Fibroblast of skin of left quadriceps (primary cell): ENCODE measurements around the gene STK11IP.

Source experiments
- DNase-seq, 2 experiments: peaks; one replicate each; pipeline ENCODE4 v3.0.0-alpha.2; 2013; ENCODE audit warnings: low read depth in 2 of 2

The STK11IP gene

DNA sequence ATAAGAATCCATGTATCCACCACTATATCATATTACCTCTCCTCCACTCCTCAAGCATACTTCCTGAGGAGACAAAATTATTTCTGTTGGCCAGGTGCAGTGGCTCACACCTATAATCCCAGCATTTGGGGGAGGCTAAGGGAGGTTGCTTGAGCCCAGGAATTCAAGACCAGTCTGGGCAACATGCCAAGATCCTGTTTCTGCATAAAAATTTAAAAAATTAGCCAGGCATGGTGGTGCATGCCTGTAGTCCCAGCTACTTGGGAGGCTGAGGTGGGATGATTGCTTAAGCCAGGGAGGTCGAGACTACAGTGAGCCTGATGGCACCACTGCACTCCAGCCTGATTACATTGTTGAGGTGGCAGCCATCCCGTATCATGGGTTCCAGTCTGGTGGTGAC, 16.3 kb upstream of the STK11IP start:
- DNase-seq, result no peak

DNA sequence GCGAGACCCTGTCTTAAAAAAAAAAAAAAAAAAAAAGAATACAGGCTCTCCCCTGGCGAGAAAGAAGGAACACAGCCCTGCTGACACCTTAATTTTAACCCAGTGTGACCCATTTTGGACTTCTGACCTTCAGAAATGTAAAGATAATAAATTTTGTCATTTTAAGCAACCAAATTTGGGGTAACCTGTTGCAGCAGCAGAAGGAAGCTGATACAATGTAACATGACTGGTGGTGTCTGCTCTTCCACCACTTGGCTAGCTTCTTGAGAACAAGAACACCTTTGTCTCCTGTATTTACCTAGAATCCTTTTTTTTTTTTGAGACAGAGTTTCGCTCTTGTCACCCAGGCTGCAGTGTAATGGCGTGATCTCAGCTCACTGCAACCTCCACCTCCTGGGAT, 6.6 kb upstream of the STK11IP start:
- DNase-seq, result no peak

DNA sequence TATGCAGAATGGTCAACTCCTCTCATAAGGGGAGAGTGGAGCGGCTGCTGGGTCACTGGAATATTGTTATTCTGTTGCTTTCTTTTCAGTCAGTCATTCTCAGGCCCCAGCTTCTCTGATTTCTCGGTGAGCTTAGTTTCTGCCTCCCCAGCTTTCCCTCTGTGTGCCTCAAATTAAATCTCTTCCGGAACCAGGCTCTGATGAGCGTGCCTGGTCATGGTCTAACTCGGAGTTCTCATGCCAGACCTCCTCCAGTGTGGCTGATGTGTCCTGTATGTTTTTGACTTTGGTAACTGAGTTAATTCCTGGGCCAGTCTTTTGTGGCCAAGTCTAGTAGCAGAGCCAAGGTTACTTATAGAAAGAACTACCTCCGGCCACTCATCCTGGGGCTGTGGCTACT, 4.9 kb upstream of the STK11IP start:
- DNase-seq, result no peak

DNA sequence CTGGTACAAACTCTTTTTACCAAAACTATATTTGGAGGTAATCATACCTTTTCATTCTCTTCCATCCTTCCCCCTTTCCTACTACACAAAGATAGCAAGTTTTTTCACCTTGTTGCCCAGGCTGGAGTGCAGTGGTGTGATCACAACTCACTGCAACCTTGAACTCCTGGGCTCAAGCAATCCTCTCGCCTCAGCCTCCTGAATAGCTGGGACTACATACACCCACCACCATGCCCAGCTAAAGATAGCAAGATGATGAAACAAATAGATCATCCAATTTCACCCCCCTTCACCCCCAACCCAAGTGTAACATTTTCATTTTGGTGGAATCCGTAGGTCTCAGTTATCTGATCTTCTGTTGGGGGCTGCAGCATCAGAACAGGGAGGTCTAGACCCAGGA, 4.5 kb upstream of the STK11IP start:
- DNase-seq, result no peak

DNA sequence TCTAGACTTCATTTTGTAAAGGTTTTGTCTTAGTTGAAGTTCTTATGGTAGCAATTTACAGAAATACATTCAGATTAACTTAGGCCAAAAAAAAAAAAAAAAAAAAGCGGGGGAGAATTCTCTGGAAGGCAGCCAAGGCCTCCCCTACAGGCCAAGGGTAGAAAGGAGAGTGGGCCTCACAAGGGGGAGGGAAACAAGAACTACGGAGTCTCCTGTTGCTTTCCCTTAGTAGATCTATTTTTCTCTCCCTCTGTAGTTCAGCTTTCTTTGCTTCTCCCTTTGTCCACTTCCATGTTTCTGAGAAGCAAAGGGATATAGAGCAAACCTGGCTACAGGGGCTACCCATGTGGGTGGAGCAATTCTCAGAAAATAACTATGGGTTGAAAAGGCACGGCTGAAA, 2.4 kb upstream of the STK11IP start:
- DNase-seq, result no peak

DNA sequence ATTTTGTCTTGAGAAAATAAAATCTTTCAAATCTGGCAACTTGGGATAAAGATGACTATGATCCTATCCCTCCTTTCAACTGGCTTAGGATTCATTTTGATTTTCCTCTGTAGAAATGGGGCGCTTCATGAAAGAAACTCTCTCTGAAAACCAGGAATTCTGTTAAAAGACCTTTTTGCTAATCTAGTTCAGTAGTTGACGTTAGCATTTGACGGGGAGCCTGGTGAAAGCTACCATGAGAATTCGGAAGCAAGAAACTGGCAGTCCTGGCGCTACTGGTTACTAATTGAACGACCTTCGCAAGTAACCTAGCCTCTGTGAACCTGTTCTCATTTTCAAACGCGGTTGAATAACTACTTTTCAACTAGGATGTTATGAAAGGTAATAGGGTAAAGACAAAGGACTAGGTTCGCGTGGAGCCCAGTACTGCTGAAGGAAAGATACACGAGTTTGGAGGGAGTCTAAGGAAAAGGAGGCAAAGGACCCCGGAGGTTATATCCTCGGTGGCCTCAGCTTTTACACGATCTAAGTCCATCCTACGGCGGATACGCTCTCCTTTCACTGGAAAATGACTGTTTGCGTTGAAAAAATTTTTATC, 604 bp upstream of the STK11IP start:
- DNase-seq, result no peak

DNA sequence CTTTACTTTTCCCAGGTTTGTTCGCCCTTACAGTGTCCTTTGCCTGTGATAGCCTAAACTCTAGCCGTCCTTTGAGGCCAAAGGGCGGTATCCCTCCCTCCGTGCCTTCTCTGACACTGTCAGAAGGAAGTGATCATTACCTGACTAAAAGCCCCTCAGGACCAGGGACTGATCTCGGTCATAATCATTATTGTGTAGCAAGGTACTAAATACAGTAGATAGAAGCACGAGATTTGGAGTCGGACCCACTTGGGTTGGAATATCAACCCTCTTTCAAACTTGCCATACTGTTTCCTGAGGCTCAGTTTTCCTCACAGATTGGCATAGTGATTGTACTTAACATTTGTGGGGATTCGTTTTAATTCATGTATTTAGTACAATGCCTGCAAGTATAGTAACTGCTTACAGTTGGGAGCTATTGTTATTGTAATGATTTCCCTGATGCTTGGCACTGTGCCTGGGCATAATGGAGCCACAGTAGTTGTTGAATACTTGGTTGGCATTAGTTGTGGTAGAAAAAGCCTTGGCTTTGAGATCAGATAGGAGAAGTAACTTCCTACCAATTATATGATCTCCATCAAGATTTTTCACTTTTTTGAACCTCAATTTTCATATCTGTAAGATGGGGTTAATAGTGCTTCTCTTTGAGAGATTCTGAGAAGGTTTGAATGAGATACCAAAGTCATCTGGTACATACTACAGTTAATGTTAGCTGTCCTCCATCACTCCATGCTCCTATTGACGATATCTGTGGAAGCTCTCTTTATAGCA, 836 bp downstream of the STK11IP start:
- no peak for DNase-seq

DNA sequence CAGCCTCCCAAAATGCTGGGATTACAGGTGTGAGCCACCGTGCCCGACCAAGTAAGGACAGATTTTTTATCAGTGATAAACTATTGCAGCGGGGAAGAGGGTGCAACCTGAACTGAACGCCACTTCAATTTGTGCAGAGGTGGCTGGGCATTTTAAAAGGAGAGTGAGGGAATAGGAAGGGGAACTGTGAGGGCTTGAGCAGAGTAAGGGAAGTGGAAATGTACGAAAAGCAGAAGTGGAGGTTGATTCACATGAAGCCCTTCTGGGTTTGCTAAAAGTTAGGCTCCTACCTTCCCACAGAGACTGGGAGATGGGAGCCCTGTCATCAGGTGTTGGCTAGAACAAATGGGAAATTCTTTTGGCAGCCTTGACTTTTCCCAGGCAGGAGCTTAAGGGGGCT, 6.1 kb downstream of the STK11IP start:
- no peak for DNase-seq

DNA sequence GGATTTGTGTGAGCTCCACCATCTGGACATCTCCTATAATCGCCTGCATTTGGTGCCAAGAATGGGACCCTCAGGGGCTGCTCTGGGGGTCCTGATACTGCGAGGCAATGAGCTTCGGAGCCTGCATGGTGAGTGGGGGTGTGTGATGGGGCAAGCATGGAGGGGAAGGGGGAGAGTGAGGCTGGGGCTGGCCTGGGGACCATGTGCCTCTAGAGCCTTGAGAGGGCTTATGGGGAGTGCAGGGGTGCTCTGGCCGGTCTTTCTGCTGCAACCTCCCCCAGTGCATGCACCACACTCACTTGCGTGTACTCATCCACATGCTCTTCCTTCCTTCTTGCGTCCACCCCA, 7.9 kb downstream of the STK11IP start:
- no peak for DNase-seq

DNA sequence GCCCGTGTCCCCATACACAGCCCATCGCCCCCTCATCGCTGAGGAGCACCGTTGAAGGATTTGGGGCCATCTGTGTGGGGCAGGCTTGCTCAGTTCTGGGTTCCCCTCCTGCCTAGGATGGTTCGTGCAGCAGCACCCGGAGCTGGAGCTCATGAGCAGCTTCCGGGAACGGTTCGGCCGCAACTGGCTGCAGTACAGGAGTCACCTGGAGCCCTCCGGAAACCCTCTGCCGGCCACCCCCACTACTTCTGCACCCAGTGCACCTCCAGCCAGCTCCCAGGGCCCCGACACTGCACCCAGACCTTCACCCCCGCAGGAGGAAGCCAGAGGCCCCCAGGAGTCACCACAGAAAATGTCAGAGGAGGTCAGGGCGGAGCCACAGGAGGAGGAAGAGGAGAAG, 10.3 kb downstream of the STK11IP start:
- no peak for DNase-seq

DNA sequence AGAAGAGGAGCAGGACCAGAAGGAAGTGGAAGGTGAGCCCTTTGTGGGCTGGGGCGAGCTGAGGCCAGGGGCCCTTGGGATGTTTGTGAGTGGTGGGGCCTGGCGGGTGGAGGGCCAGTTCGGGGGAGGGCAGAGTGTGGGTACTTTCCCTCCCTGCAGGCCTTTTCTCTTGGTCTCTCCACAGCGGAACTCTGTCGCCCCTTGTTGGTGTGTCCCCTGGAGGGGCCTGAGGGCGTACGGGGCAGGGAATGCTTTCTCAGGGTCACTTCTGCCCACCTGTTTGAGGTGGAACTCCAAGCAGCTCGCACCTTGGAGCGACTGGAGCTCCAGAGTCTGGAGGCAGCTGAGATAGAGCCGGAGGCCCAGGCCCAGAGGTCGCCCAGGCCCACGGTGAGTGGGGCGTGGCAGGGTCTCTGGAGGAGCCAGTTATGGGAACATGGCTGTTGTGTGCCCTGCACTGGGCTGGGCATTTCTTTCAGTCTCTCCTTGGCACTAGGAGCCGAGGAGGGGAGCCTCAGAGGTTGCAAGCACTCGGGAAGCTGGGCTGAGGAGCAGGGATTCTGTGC, 10.8 kb downstream of the STK11IP start:
- no peak for DNase-seq

DNA sequence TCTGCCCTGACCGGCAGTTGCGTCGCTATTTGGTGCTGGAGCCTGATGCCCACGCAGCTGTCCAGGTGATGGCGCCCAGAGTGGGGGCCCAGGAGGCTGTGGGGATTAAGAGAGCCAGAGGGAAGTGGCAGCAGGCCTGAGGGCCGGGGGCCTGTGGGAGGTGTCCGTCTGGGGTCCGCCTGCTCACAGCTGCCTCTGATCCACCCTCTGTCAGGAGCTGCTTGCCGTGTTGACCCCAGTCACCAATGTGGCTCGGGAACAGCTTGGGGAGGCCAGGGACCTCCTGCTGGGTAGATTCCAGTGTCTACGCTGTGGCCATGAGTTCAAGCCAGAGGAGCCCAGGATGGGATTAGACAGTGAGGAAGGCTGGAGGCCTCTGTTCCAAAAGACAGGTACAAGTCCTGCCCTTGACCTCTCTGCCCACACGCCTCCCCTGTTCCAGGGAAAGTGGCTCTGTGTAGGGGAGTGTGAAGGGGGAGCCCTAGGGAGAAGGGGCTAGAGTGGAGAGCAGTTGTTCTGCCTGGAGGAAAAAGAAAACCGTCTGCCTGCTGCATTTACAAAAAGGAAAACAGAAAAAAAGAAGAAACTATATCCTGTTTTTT, 11.6 kb downstream of the STK11IP start:
- no peak for DNase-seq

DNA sequence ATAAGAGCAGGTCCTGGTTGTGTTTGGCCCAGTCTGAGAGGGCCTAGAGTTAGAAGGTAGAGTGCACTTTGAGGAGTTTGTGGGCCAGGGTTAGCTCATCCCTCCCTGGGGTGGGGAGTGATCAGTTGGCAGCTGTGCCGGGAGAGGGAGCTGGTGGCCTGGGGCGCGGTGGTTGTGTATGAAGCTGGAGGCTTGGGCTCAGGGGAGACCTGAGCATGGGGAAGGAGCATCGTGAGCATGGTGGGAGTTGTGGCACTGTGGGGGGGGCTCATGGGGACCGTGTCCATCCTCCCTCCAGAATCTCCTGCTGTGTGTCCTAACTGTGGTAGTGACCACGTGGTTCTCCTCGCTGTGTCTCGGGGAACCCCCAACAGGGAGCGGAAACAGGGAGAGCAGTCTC, 13.6 kb downstream of the STK11IP start:
- DNase-seq, result no peak

DNA sequence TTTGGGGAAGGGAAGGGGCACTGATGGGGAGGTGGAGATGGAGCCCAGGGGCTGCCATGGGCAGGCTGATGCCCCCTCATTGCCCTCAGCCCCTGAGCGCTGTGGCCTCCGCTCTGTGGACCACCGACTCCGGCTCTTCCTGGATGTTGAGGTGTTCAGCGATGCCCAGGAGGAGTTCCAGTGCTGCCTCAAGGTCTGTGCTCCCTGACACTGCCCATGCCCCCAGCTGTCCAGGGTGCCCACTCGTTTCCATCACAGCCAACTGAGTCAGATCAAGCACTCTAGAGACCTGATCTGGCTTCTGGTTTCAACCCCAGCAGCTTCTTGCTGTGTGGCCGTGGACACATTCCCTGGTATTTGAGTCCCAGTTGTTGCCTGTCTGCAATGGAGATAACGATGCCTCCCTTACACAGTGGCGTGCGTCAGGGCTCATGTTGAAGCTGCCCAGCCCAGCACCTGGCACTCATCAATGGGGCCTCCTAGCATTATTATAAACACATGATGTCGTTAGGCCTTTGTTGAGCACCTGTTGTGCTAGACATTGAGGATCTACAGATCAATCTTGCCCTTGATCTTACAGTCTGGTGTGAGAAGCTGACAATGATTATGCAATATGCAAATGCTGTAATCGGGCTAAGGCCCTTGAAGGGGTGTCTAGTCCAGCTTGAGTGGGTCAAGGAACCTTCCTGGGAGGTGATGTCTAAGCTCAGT, 14.4 kb downstream of the STK11IP start:
- no peak for DNase-seq

DNA sequence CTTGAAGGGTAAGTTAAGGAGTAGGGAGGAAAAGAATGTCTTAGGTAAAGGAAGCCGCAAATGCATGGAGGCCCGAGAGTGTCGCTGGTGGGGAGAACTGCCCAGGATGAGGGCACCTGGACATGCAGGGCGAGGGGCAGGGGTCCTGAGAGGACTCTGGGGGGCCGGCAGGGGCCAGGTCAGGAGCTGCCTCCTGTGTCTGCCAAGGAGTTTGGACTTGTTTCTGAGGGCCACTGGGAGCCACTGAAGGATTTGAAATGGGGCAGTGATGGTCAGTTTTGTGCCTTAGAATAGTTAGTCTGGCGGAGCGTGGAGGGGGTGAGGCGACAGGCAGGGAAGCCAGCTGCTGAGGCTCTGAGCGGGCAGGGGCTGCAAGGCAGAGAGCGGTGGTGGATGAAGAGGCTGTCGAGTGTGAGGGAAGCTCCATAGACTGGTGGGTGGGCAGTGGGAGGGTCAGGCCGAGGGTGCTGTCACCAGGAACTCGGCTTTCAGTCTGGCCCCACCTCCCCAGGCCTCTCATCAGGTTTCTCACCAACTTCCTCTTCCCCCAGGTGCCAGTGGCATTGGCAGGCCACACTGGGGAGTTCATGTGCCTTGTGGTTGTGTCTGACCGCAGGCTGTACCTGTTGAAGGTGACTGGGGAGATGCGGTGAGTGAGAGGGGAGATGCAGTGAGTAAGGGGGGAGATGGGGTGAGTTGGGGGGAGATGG, 15.1 kb downstream of the STK11IP start:
- DNase-seq, result no peak

DNA sequence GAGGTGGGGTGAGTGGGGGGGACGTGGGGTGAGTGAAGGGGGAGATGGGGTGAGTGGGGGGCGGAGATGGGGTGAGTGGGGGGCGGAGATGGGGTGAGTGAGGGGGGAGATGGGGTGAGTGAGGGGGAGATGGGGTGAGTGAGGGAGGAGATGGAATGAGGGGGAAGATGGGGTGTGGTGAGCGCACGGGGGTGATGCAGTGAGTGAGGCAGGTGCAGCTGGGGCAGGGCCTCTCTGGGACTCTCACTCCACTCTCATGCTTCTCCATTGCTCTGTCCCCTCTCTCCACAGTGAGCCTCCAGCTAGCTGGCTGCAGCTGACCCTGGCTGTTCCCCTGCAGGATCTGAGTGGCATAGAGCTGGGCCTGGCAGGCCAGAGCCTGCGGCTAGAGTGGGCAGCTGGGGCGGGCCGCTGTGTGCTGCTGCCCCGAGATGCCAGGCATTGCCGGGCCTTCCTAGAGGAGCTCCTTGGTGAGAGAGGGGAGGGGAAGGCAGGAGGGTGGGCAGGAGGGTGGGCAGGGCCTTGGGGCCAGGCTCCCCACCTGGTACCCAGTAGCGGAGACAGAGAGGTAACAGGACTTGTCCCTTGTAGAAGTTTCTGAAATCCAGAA, 15.9 kb downstream of the STK11IP start:
- DNase-seq, result no peak

DNA sequence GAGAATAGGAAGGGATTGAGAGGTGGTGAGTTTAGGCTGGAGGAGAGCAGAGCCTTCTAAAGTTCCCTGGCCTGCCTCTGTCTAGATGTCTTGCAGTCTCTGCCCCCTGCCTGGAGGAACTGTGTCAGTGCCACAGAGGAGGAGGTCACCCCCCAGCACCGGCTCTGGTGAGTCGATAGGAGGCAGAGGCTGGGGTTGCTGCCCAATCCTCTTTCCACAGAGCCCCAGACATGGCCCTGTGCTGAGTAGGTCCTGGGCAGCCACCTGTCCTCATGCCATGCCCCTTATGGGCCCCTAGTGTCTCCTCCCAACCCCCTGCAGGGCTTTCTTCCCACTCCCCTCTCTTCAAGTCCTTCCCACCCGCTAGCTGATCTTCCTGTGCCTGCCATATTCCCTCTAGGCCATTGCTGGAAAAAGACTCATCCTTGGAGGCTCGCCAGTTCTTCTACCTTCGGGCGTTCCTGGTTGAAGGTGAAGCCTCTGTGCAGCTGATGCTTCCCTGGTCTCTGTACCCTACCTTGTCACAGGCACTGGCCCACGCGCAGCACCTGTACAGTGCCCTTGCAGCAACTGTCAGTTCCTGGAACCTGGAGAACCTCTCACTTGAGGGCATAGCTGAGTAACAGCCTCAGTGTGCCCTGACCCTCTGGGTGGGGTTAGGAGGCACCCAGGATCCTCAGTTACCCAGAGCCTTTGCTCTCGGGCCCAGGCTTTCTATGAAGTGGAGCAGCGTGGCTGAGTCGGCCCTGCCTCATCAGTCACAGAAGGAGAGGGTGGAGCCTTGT, 16.6 kb downstream of the STK11IP start:
- no peak for DNase-seq

DNA sequence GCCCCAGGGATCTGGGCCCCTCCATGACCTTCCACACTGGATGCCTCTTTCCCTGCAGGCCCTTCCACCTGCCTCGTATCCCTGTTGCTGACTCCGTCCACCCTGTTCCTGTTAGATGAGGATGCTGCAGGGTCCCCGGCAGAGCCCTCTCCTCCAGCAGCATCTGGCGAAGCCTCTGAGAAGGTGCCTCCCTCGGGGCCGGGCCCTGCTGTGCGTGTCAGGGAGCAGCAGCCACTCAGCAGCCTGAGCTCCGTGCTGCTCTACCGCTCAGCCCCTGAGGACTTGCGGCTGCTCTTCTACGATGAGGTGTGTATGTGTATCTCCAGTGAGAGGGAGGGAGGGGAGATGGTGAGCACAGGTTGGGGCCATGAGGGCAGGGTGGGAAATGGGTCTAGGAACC, 17.4 kb downstream of the STK11IP start:
- no peak for DNase-seq

DNA sequence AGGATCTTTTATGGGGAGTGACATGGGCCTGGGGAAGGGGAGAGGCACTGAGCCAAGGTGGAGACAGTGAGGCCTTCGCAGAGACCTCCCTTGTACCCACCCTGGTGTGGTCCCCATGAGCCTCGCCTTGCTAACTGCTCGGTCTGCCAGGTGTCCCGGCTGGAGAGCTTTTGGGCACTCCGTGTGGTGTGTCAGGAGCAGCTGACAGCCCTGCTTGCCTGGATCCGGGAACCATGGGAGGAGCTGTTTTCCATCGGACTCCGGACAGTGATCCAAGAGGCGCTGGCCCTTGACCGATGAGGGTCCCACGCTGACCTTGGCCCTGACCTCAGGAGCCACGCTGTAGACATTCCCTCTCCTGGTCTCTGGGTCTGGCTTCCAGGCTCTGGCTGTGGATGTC, 18.2 kb downstream of the STK11IP start:
- no peak for DNase-seq

DNA sequence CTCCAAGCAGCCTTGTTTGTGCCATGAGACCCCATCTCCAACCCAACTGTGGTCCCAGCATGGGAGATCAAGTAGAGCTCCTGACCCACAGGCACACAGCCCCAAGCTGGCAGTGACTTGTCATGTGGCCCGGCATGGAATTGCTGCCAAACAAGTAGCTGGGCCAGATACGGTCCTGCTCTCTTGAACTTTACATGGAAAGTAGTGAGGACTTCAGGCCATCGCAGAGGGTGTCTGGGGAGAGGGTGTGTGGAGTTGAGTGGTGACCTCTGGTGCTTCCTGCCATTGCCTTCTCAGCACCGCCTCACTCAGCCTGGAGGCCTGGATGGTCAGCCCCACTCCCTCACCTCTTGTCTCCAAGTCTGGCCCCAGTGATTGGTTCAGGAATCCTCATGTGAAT, 18.9 kb downstream of the STK11IP start:
- DNase-seq, result no peak

DNA sequence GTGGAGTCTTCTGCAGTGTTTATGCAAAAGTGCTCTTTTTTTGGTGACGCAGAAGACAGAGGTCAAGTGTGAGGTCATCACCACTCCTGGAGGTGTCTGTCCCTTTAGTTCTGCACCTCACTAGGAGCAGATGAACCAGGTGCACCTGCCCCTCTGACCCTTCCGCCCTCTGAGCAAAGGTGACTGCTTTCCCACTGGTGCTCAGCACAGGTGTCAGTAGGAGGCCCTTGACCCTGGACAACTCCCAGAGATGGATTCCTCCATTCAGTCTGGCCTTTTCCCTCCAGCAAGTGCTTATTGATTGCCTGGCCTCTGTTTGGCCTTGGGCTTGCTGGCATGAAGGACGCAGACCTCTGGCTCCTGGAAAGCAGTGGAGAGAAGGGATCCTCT, 21.1 kb downstream of the STK11IP start:
- DNase-seq, result no peak
